ENCODE results near the gene NGEF. TPM values are rescaled to one million over a fixed set of nuclear protein-coding genes. Genes with fewer than 3 reads are reported as not detected.

Gene NGEF
- total RNA-seq, 2 donors from 2014 or later = 0.81 to 3.6 TPM

DNA sequence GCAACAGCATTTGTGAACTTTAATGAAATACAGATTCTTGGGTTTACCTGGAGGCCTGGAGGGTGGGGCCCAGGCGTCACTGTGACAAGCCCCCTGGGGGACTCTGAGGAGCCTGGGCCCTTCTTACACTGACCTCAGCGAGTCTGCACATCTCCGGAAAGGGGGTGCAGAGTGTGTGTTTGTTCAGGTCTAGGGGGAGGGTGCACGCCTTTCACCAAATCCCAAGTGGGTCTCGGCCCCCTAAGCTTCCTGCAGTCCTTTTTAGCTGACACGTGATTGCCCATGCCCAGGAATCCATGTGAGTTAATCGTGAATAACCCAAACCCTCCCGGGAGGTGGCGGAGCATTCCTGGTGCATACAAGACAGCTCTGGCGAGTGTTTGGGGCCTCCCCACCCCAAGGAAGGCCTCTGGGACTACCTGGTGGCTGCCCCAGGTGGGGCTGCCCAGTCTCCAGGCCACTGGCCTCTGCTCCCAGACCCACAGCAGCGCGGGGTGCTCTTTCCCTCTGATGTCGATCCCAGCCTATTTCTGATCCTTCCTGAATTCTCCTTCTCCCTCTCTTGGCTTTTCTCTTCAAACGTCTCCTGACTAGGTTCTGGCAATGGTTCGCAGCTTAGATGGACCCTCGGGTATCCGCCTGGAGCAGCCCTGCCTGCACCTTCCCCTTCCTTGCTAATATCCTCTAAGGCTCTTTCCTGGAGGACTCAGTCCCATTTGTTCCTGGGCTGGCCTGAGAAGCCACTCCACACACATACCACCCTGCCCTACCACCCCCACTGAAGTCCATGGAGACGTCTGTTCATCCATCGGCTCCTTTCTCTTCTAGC is 10.0 kb downstream of the NGEF start:
- TF ChIP-seq CTCF (IDR thresholded peaks at IDR 0.05) = no peak
- H3K36me3 ChIP-seq = no peaks in the 10 kb centered on the region
- no peak overlapping the region for H3K27ac ChIP-seq
- H3K9me3 ChIP-seq = no peaks in the 10 kb centered on the region
- peaks cover 0 to 9% of the 10 kb centered on the region in 2 donors for H3K4me1 ChIP-seq (ENCODE audit: control insufficient read depth in 1 of 2, low read depth in 2 of 2)
- no peak for ATAC-seq (ENCODE audit: insufficient number of reproducible peaks, low FRiP score, low read depth)
- no peaks in the 10 kb centered on the region for H3K27me3 ChIP-seq (replicated peaks; ENCODE audit: insufficient read depth)
- no peak overlapping the region for H3K4me3 ChIP-seq
- no peak for DNase-seq (ENCODE audit: low spot score)

GRCh38 chr2:233000886-233001750 is 11.9 kb downstream of the NGEF start:
- DNase-seq (ENCODE audit: low spot score) = no peak
- TF ChIP-seq CTCF (IDR thresholded peaks at IDR 0.05) = no peak
- Histone ChIP-seq H3K36me3 (no peaks in the 10 kb centered on the region), H3K9me3 (no peaks in the 10 kb centered on the region), H3K4me1 (ENCODE audit: control insufficient read depth in 1 of 2, low read depth in 2 of 2) (no peaks in the 10 kb centered on the region), H3K27me3 (replicated peaks; ENCODE audit: insufficient read depth) (no peaks in the 10 kb centered on the region), H3K4me3 (no peak overlapping the region), H3K27ac (no peak overlapping the region)
- ATAC-seq (ENCODE audit: insufficient number of reproducible peaks, low FRiP score, low read depth) = no peak

- no peak overlapping the region for H3K4me3 ChIP-seq
- H3K36me3 ChIP-seq = no peaks in the 10 kb centered on the region
- no peaks in the 10 kb centered on the region for H3K27me3 ChIP-seq (replicated peaks; ENCODE audit: insufficient read depth)
- H3K4me1 ChIP-seq (ENCODE audit: control insufficient read depth in 1 of 2, low read depth in 2 of 2) = no peaks in the 10 kb centered on the region
- DNase-seq (ENCODE audit: low spot score) = no peak
- H3K9me3 ChIP-seq = no peaks in the 10 kb centered on the region
- ATAC-seq (ENCODE audit: insufficient number of reproducible peaks, low FRiP score, low read depth) = no peak
- no peak overlapping the region for H3K27ac ChIP-seq
- TF ChIP-seq CTCF (IDR thresholded peaks at IDR 0.05) = no peak
Measured at GRCh38 chr2:232999354-232999753, 13.7 kb downstream of the NGEF start.

DNA sequence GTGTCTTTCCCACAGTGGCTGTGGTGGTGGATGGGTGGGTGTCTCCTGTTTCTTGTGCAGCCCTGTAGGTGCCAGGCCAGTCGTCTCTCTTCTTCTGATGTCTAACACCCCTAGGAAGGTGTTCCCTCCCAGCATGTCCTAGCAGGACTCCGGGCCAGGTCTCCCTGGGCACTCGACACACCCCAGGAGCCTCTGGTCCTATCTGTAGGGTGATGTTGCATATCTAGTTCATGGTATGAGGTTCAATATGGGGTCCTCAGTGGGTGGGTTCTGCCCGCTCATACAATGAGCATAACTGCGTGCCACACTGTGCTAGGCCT is 14.4 kb downstream of the NGEF start:
- Histone ChIP-seq H3K4me3 (no peak overlapping the region), H3K9me3 (no peaks in the 10 kb centered on the region), H3K36me3 (no peaks in the 10 kb centered on the region), H3K27ac (no peak overlapping the region), H3K4me1 (ENCODE audit: control insufficient read depth in 1 of 2, low read depth in 2 of 2) (no peaks in the 10 kb centered on the region), H3K27me3 (replicated peaks; ENCODE audit: insufficient read depth) (no peaks in the 10 kb centered on the region)
- no peak for ATAC-seq (ENCODE audit: insufficient number of reproducible peaks, low FRiP score, low read depth)
- no peak for TF ChIP-seq CTCF (IDR thresholded peaks at IDR 0.05)
- DNase-seq (ENCODE audit: low spot score) = no peak

Measured in thoracic aorta (tissue), 2 donors.